Measurements from ENCODE around the gene TBCK.
"Not testable (repeated sequence)": the region's sequence is repeated elsewhere in the genome, so short reads cannot be mapped to it uniquely, and the experiment has no call there.

TBCK gene

DNA sequence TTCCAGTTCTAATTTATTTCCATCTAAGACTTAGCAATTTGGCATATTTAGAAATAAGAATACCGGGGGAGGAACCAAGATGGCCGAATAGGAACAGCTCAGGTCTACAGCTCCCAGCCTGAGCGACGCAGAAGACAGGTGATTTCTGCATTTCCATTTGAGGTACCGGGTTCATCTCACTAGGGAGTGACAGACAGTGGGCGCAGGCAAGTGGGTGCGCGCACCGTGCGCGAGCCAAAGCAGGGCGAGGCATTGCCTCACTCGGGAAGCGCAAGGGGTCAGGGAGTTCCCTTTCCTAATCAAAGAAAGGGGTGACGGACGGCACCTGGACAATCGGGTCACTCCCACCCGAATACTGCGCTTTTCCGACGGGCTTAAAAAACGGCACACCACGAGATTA lies 102.7 kb downstream of the TBCK start:
- DNase-seq (ENCODE audit: low read depth in 2 of 2): not testable (repeated sequence)

DNA sequence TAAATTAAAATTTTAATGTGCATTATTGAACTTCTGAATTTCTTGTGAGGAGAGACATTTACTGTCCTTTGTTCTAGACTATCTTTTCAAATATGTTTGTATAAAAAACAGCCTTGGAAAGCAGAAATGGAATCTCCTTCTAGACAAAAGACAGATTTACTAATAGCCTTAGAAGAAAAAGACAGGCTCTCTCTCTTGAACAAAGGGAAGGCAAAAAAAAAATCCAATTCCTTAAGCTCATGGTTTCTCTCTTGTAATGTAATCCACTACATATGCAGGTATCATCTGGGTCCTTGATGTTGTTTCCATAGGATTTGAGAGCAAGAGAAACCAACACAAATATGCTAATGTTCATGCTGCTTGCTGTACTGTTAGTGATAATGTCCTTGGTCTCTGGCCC lies 106.0 kb downstream of the TBCK start:
- DNase-seq (ENCODE audit: low read depth in 2 of 2): no peak

DNA sequence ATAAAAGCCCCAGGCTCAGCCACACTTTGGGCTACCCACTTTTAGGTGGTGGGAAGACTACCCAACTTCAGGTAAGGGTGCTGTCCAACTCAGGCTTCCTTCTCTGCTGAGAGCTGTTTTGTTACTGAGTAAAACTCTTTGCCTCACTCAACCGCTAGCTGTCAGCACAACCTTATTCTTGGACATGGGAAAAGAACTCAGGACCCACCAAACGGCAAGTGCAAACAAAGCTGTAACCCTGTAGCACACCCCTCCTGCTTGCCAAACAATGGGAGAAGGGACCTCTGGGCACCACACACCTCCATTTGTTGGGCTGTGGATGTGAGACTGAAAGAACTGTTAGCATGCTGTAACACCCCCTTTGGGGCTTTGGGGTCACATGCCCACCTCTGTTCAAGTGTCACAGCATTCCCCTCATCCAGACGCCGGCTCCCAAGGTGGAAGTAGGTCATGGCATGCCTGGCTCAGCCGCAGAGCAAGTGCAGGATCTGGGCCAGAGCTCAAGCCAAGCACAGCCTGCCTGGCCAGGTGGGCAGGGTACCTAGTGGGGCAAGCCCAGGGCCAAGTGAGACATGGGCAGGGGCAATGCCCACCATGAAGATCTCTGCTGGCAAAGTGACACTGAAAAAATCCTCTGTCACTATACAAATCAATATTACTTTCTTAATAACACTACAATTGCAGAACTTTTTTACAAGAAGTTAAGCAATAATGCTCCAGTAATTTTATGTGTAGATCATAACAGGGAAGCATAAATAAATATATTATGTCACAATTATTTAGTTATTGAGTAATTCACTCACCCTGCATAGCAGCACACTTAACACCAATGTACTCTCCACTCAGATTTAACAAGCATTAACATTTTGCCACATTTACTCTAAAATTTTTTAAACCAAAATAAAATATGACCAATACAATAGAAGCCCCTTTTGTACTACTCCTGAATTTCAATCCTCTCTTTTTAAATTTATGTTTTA lies 107.2 kb downstream of the TBCK start:
- no peak for DNase-seq (ENCODE audit: low read depth in 2 of 2)

DNA sequence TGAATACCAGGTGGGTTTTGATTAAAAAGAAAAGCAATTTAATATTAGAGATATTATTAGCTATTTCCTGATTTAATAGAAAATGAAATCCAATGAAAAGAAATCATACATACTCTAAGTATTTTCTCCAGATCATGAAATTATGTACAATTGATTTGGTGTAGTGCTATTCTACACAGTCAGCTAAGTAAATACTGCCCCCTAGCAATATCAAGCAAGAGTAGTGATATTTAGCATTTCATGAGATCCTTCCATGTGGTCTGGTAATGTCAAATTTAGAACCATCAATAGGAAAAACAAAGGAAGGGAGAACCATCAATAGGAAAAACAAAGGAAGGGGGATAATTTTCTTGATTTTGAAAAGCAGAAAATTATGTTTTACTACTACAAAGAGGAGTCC lies 114.6 kb downstream of the TBCK start:
- no peak for DNase-seq (ENCODE audit: low read depth in 2 of 2)

DNA sequence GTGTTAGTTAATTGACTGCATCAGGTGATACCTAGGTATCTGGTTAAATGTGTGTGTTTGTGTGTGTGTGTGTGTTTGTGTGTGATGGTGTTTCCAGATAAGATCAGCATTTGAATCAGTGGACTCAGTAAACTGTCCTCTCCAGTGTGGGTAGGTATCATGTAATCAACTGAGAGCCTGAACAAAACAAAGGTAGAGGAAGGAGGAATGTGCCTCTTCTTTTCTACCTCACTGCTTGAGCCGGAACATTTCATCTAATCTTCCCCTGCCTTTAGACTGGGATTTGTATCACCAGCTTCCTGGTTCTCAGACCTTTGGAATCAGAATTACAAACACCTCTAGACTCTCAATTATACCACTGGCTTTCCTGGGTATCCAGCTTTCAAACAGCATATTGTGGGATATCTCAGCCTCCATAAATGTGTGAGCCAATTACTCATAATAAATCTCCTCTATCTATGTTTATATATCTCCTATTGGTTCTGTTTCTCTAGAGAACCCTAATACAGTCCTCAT lies 120.5 kb downstream of the TBCK start:
- DNase-seq (ENCODE audit: low read depth in 2 of 2): no peak

DNA sequence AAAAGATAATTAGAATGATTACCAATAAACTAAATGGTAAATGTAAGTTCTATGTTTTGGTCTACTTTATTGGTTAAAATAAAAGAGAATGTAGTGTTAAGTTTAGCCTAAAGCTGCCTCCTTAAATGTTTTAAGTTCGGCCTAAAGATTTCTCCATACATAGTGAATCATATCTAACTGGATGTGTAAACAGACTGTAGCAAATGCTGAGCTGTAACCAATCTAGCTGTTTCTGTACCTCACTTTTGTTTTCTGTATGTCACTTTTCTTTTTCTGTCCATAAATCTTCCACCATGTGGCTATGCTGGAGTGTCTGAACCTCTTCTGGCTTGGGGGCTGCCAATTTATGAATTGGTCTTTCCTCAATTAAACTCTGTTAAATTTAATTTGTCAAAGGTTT lies 121.2 kb downstream of the TBCK start:
- no peak for DNase-seq (ENCODE audit: low read depth in 2 of 2)

DNA sequence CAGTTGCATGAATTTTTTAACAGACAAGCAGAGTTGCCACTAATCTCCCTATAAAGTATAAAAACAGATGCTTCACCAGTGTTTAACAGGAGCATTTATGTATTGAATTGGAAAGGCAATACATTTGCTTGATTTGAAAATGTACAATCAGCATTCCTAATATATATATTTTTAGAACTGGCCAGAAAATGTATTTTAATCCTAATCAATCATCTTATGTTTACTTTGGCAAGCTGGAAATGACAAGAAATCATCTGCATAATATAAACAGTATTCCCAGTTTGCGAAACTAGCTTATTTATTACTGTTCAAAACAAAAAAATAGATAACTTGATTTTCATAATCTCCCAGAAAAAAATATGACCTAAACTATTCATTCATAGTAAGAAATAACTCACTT lies 123.9 kb downstream of the TBCK start:
- no peak for DNase-seq (ENCODE audit: low read depth in 2 of 2)

DNA sequence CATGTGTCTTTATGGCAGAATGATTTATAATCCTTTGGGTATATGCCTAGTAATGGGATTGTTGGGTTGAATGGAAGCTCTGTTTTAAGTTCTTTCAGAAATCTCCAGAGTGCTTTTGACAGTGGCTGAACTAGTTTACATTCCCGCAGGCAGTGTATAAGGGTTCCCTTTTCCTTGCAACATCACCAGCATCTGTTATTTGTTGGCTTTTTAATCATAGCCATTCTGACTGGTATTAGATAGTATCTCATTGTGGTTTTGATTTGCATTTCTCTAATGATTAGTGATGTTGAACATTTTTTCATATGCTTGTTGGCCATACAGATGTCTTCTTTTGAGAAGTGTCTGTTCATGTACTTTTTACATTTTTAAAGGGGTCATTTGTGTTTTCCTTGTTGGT lies 129.8 kb downstream of the TBCK start:
- DNase-seq (ENCODE audit: low read depth in 2 of 2): no peak

DNA sequence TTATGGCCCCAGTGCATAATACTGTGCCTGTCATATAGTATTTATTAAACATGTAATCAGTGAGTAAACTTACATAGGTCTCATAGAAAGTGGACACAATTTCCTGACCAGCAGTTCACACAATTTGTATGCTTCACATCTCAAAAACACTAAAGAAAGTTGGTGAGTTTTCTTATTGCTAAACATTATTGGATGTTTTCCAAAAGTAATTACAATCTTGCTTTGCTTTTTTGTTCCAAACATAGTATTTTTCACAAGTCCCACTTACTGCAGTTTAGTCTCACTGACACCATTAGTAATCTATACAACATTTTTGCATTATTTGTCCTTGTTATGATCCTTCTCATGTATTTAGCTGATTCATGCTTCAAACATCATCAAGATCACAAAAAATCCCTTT lies 132.5 kb downstream of the TBCK start:
- DNase-seq (ENCODE audit: low read depth in 2 of 2): no peak

DNA sequence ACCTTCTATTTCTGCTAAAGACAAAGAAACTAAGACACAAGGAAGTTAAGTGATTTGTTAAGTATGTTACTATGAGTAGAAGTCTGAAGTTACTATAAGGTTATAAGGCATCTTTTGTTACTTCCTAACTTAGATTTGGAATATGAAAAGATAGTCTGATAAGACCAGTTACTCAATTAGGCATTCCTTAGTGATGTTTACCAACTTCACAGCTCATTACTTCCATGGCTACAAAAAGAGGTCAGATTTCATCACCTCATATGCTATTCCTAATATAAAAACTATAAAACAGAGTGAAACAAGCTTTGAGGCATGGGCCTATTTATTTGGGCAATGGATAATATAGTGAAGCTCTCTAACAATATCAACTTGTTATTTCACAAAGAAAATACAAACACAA lies 143.1 kb downstream of the TBCK start:
- DNase-seq (ENCODE audit: low read depth in 2 of 2): no peak

DNA sequence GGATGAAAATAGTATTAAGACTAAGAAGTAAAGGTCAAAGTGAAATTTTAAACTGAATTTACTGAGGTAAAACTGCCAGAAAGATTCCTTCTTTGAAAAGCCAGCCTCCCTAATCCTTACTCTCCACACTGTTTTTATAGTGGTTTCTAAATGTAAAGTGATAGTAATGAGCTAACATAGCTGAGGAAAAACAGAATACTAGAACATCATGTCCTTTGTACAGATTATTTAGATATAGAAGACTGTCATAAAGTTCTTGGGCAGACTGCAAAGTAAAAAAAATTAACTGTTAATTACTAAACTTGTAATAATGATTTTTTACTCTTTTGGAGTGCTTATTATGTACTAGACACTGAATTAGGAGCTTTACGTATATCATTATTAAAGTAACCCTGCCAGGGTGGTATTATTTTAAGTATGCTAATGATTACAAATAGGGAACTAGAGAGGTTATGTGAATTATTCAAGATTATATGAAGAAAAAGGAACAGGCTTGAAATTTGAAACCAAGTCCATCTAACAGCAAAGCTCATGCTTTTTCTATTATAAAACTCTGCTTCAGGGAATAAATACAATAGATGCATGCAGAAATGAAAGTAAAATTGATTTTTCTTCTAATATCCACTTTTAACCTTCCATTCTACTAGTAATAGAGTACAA lies 150.5 kb downstream of the TBCK start:
- DNase-seq (ENCODE audit: low read depth in 2 of 2): no peak

DNA sequence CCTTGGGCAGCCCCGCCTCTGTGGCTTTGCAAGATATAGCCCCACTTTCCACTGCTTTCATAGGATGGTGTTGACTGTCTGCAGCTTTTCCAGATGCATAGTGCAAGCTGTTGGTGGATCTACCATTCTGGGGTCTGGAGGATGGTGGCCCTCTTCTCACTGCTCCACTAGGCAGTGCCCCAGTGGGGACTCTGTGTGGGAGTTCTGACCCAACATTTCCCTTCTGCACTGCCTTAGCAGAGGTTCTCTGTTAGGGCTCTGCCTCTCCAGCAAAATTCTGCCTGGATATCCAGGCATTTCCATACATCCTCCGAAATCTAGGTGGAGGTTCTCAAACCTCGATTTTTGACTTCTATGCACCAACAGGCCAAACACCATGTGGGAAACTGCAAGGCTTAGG lies 153.7 kb downstream of the TBCK start:
- no peak for DNase-seq (ENCODE audit: low read depth in 2 of 2)

DNA sequence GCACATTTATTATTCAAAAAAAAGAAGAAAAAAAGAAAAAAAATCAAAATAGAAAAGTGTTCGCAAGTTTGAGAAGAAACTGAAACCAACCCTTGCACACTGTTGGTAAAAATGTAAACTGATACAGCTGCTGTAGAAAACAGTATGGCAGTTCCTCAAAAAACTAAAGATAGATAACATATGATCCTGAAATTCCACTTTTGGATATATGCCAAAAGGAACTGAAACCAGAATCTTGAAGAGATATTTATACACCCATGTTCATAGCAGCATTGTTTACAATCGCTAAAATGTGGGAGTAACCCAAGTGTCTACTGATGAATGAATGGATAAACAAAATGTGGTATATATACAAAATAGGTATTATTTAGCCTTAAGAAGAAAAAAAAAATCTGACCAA lies 155.4 kb downstream of the TBCK start:
- no peak for DNase-seq (ENCODE audit: low read depth in 2 of 2)

DNA sequence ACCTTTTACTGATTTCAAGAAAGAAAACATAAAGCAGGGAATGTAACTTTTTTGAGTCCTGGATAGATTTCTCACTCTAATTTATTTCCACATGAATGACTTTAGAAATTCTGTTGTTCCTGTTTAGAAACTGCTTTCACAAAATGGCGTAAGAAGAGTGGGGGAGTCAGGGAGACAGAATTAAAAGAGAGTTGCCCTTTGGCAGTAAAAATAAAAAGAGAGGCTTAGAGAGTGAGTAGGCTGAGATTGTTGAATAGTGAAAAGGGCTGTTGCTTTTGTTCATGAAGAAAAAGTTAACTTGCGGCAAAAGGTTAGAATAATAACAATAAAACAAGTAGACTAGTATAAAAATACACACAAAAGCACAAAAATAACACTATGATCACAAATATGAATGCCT lies 166.1 kb downstream of the TBCK start:
- DNase-seq (ENCODE audit: low read depth in 2 of 2): no peak

DNA sequence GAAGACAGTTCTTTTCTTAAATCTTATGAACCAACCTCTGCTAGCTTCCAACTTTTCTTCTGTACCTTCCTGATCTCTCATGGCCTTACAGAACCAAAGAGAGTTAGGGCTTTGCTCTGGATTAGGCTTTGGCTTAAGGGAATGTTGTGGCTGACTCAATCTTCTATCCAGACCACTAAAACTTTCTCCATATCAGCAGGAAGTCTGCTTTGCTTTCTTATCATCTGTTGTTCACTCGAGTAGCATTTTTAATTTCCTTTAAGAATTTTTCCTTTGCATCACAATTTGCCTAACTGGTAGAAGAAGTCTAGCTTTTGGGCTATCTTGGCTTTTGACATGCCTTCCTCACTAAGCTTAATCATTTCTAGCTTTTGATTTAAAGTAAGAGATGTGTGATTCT lies 167.0 kb downstream of the TBCK start:
- DNase-seq (ENCODE audit: low read depth in 2 of 2): no peak

DNA sequence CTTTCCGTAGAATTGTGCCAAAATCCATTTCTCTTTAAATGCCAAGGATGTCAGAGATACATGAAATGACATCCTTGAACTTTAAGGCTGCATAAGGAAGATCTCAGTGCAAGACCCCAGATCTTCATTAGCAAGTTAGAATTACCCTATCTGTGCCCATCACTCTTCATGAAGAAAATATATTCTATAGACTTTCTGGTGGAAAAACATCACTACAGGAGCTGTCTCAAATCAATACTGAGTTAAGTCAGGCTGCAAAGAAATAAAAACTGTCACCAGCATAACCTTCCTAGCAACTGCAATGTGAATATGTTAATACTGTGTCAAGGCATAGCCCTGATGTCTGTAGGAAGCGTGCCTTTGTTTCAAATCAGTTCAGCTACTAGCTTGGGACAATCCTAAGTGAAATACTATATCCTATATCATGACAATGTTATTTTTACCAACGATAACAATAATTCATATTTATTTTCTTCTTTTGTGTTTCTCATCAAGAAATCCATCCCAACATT lies 173.3 kb downstream of the TBCK start:
- no peak for DNase-seq (ENCODE audit: low read depth in 2 of 2)

DNA sequence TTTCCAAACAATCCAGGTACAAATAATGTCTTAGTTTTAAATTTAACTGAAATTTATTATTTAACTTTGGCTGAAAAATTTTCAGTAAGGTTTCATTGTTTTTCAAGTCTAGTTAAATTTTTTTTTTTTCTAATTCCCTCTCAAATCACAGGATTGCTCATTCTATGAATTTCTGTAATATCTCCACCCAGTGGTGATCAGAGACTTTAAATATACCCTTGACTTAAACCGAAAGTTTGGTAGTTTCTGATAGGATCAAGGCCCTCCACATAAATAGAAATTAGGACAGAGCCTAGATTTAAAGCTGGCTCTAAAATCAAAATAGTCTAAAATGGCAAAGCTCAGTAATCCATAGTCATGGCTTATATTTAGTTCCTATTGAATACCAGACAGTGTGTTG lies 175.4 kb downstream of the TBCK start:
- no peak for DNase-seq (ENCODE audit: low read depth in 2 of 2)

DNA sequence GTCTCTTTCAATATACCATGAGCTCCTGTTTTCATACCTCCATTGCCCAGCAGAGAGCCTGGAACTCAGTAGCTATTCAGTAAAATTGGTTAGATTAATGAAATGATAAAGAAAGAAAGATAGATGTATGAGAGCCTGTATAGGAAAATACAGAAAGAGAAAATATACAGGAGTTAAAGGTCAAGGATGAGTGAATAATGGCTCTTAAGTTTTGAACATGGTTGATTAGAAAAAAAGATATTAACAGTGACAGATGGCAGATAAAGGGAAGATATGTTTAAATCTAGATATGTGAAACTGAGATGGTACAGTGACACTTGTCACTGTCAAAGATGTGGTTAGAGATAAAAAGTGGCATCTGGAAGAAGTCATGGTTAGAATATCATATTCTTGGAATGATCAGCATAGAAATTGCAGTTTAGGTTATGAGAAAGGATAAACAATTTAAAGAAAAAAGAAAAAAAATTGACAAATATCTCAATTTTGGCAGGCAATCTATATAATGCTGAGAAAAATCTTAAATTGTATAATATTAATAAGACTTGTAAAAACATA lies 179.2 kb downstream of the TBCK start:
- no peak for DNase-seq (ENCODE audit: low read depth in 2 of 2)

DNA sequence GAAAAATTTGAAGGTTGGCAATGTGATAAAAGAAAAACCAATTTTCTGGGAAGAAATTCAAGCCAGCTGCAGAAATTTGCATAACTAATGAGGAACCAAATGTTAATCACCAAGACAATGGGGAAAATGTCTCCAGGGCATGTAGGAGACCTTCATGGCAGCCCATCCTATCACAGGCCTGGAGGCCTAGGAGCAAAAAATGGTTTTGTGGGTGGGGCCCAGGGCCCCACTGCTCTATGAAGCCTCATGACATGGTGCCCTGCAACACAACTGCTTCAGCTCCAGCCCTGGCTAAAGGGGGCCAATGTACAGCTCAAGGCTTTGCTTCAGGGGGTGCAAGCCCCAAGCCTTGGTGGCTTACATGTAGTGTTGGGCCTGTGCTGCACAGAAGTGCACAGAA lies 184.0 kb downstream of the TBCK start:
- DNase-seq (ENCODE audit: low read depth in 2 of 2): no peak

DNA sequence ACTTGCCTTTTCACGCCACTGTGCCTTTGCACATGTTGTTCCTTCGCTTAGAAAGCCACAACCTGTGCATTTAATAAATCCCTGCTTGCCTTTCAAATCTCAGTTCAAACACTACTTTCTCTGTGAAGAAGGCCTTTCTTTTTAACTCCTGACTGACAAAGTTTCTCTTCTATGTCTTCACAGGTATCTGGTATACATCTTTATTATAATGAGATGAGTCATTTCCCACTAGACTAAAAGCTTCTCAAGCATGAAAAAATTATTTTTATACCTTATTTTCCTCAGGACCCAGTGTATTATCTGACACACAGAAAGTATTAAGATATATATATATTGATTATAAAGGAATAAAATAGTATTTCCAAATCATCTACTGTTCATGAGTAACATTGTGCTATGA lies 189.9 kb downstream of the TBCK start:
- DNase-seq (ENCODE audit: low read depth in 2 of 2): no peak

DNA sequence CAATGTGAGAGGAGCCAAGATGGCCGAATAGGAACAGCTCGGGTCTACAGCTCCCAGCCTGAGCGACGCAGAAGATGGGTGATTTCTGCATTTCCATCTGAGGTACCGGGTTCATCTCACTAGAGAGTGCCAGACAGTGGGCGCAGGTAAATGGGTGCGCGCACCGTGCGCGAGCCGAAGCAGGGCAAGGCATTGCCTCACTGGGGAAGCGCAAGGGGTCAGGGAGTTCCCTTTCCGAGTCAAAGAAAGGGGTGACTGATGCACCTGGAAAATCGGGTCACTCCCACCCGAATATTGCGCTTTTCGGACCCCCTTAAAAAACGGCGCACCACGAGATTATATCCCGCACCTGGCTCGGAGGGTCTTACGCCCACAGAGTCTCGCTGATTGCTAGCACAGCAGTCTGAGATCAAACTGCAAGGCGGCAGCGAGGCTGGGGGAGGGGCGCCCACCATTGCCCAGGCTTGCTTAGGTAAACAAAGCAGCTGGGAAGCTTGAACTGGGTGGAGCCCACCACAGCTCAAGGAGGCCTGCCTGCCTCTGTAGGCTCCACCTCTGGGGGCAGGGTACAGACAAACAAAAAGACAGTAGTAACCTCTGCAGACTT lies 196.0 kb downstream of the TBCK start:
- not testable (repeated sequence) for DNase-seq (ENCODE audit: low read depth in 2 of 2)

DNA sequence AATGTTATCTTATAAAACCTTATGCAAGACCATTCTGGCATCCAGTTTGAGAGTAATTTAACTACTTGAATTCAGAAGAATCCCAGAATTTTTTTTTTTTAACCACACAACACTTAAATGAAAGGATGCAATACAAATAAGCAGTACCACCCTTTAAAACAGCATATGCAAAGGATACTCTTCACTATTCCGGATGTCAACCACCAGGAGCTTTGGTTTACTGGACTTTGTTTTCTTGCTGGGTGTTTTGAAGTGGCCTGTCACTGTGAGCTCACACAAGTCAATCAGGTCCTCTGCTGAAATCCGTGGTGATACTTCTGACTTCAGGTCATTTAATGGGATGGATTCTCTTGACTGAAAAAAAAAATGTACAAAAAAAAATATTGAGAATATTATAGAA lies 200.0 kb downstream of the TBCK start:
- DNase-seq (ENCODE audit: low read depth in 2 of 2): no peak
